NT2/D1 (cell line): ENCODE measurements around the gene KRTAP10-6.

Experiments used
- SUZ12 ChIP-seq: IDR thresholded peaks from 2 replicates; pipeline ENCODE4 v1.6.1; 2011; ENCODE audit not compliant: insufficient read length, insufficient read depth; ENCODE audit errors: extremely low read depth
- YY1 ChIP-seq: IDR thresholded peaks from 2 replicates; pipeline ENCODE4 v1.6.1; 2011; ENCODE audit not compliant: insufficient read length, insufficient read depth
- ZNF274 ChIP-seq: IDR thresholded peaks from 2 replicates; pipeline ENCODE4 v1.6.1; 2011; ENCODE audit warnings: mild to moderate bottlenecking, low read depth, low read length

GRCh38 chr21:44548381-44548780, 43.9 kb downstream of the KRTAP10-6 start:
- TF ChIP-seq ZNF274 (no peak), SUZ12 (no peak), YY1 (no peak)
